SK-N-SH treated with all-trans-retinoic acid at 6 μM for 48 hours (cell line): ENCODE measurements around the gene ARHGEF11.

ENCODE experiments used
- ATAC-seq: fragments of 200-7000 bp; cut with Tn5 transposase; 3 replicates; pipeline ENCODE4 v1.9.1; 2020; ENCODE audit warnings: mild to moderate bottlenecking, moderate library complexity
- ARNTL ChIP-seq: fragments of 450-650 bp; formaldehyde crosslinking; IDR thresholded peaks from 2 replicates; pipeline ENCODE4 v1.5.0; 2020; ENCODE audit warnings: low read depth, mild to moderate bottlenecking, moderate library complexity, borderline replicate concordance
- CREB5 ChIP-seq: fragments of 250-450 bp; sonication (Bioruptor Pico); IDR thresholded peaks from 2 replicates; pipeline ENCODE4 v1.5.1; 2020; ENCODE audit warnings: low read depth, mild to moderate bottlenecking, moderate library complexity
- CSDC2 ChIP-seq: fragments of 250-450 bp; sonication (Bioruptor Pico); IDR thresholded peaks from 2 replicates; pipeline ENCODE4 v1.5.0; 2020; ENCODE audit warnings: mild to moderate bottlenecking, moderate library complexity
- CSRNP3 ChIP-seq: fragments of 250-450 bp; sonication (Bioruptor Pico); IDR thresholded peaks from 2 replicates; pipeline ENCODE4 v1.5.1; 2021; ENCODE audit warnings: mild to moderate bottlenecking, moderate library complexity
- ESRRG ChIP-seq: fragments of 250-450 bp; sonication (Bioruptor Pico); IDR thresholded peaks from 2 replicates; pipeline ENCODE4 v1.6.1; 2021; ENCODE audit warnings: mild to moderate bottlenecking
- GLIS3 ChIP-seq: fragments of 250-450 bp; sonication (Bioruptor Pico); IDR thresholded peaks from 2 replicates; pipeline ENCODE4 v1.5.0; 2020; ENCODE audit warnings: mild to moderate bottlenecking, moderate library complexity
- ISL1 ChIP-seq: fragments of 250-450 bp; sonication (Bioruptor Pico); IDR thresholded peaks from 2 replicates; pipeline ENCODE4 v2.1.2; 2022; ENCODE audit warnings: mild to moderate bottlenecking, moderate library complexity
- OSR1 ChIP-seq: fragments of 250-450 bp; sonication (Bioruptor Pico); IDR thresholded peaks from 2 replicates; pipeline ENCODE4 v1.8.0; 2022; ENCODE audit warnings: moderate library complexity, mild to moderate bottlenecking, inconsistent platforms
- POU6F1 ChIP-seq: fragments of 250-450 bp; sonication (Bioruptor Pico); IDR thresholded peaks from 2 replicates; pipeline ENCODE4 v1.8.0; 2021; ENCODE audit warnings: low read depth, mild to moderate bottlenecking, moderate library complexity, borderline replicate concordance
- PPARA ChIP-seq: fragments of 250-450 bp; sonication (Bioruptor Pico); IDR thresholded peaks from 2 replicates; pipeline ENCODE4 v1.5.0; 2020; ENCODE audit warnings: mild to moderate bottlenecking, borderline replicate concordance
- SNAI2 ChIP-seq: fragments of 250-450 bp; sonication (Bioruptor Pico); IDR thresholded peaks from 2 replicates; pipeline ENCODE4 v1.5.0; 2020; ENCODE audit warnings: mild to moderate bottlenecking, moderate library complexity
- TCF4 ChIP-seq: fragments of 250-450 bp; sonication (Bioruptor Pico); IDR thresholded peaks from 2 replicates; pipeline ENCODE4 v1.8.0; 2021; ENCODE audit warnings: mild to moderate bottlenecking, moderate library complexity, borderline replicate concordance
- TOX ChIP-seq: fragments of 250-450 bp; sonication (Bioruptor Pico); IDR thresholded peaks from 2 replicates; pipeline ENCODE4 v1.8.0; 2021; ENCODE audit warnings: mild to moderate bottlenecking, moderate library complexity, borderline replicate concordance
- ZC3H10 ChIP-seq: fragments of 250-450 bp; sonication (Bioruptor Pico); IDR thresholded peaks from 2 replicates; pipeline ENCODE4 v1.5.1; 2021; ENCODE audit warnings: mild to moderate bottlenecking, moderate library complexity
- ZFP3 ChIP-seq: fragments of 250-450 bp; sonication (Bioruptor Pico); IDR thresholded peaks from 2 replicates; pipeline ENCODE4 v1.5.0; 2020; ENCODE audit warnings: mild to moderate bottlenecking, moderate library complexity
- ZNF565 ChIP-seq: fragments of 450-650 bp; formaldehyde crosslinking; conservative IDR thresholded peaks from 2 replicates; pipeline ENCODE4 v1.5.0; 2020; ENCODE audit warnings: low read depth, mild to moderate bottlenecking, moderate library complexity
- ZNF70 ChIP-seq: fragments of 450-650 bp; formaldehyde crosslinking; IDR thresholded peaks from 2 replicates; pipeline ENCODE4 v1.5.0; 2020; ENCODE audit warnings: mild to moderate bottlenecking, moderate library complexity
- ZNF8 ChIP-seq: fragments of 450-650 bp; formaldehyde crosslinking; IDR thresholded peaks from 2 replicates; pipeline ENCODE4 v1.5.0; 2020; ENCODE audit warnings: mild to moderate bottlenecking, moderate library complexity
- TF ChIP-seq, protein P1 (sequence below): fragments of 250-450 bp; sonication (Bioruptor Pico); IDR thresholded peaks from 2 replicates; pipeline ENCODE4 v1.8.0; 2020; ENCODE audit warnings: mild to moderate bottlenecking, moderate library complexity, borderline replicate concordance
- TF ChIP-seq, protein P2 (sequence below): fragments of 250-450 bp; sonication (Bioruptor Pico); IDR thresholded peaks from 2 replicates; pipeline ENCODE4 v1.5.0; 2020; ENCODE audit warnings: mild to moderate bottlenecking, moderate library complexity

ARHGEF11 gene

DNA sequence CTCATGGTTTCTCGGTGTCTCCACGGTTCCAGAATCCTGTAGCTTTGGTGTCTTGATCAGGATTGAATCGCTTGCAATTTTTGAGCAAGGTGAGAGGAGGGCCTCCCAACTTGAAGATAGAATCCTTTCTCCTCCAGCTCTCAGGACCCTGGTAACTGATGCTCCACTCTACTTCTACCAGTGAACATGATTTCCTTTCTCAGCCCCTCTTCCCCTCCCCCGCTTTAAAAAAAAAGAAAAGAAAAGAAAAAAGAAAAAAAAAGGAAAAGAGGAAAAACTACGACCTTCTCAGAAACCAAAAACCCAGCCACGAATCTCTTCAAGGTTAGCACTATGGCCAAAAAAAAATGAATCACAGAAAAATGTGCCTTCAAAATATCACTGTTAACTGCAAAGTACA lies 1.2 kb downstream of the ARHGEF11 start (continued):
- TF ChIP-seq CSRNP3 (CRISPR knock-in tag) (no peak), ZFP3 (CRISPR knock-in tag) (no peak), POU6F1 (CRISPR knock-in tag) (no peak), ZNF70 (CRISPR knock-in tag) (no peak), TCF4 (CRISPR knock-in tag) (no peak)

DNA sequence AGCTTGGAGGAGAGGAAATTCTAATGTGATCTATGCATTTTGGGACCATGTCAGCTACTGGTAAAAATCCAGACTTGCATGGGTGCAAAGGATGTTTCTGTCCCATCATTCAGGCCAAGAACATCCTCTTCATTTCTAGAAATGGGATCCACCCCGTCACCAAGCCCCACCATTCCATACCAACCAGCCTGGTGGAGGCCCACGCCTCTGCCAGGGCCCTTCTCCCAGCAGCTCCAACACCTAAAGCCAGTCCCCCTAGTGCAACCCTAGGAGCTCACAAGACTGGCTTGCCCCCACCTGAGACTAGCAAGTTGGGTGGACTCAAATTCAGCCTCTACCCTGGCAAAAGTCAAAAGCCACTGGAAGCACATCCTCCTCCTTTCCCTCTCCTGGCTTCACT lies 1.9 kb downstream of the ARHGEF11 start:
- no peak for ATAC-seq
- TF ChIP-seq CSDC2 (CRISPR knock-in tag) (no peak), OSR1 (no peak), ESRRG (CRISPR knock-in tag) (no peak), SNAI2 (CRISPR knock-in tag) (no peak), ZNF8 (CRISPR knock-in tag) (no peak), CSRNP3 (CRISPR knock-in tag) (no peak), PPARA (CRISPR knock-in tag) (no peak)

GRCh38 chr1:157042846-157043245 lies 2.7 kb downstream of the ARHGEF11 start:
- no peak for ATAC-seq
- TF ChIP-seq PPARA (CRISPR knock-in tag) (no peak), CSDC2 (CRISPR knock-in tag) (no peak), OSR1 (no peak), ISL1 (CRISPR knock-in tag) (no peak), SNAI2 (CRISPR knock-in tag) (no peak), ZNF70 (CRISPR knock-in tag) (no peak), GLIS3 (CRISPR knock-in tag) (no peak), ZNF8 (CRISPR knock-in tag) (no peak), ZFP3 (CRISPR knock-in tag) (no peak), TCF4 (CRISPR knock-in tag) (no peak), TOX (CRISPR knock-in tag) (no peak), ESRRG (CRISPR knock-in tag) (no peak)
- TF ChIP-seq, protein P1, sequence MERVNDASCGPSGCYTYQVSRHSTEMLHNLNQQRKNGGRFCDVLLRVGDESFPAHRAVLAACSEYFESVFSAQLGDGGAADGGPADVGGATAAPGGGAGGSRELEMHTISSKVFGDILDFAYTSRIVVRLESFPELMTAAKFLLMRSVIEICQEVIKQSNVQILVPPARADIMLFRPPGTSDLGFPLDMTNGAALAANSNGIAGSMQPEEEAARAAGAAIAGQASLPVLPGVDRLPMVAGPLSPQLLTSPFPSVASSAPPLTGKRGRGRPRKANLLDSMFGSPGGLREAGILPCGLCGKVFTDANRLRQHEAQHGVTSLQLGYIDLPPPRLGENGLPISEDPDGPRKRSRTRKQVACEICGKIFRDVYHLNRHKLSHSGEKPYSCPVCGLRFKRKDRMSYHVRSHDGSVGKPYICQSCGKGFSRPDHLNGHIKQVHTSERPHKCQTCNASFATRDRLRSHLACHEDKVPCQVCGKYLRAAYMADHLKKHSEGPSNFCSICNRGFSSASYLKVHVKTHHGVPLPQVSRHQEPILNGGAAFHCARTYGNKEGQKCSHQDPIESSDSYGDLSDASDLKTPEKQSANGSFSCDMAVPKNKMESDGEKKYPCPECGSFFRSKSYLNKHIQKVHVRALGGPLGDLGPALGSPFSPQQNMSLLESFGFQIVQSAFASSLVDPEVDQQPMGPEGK (CRISPR knock-in tag) = no peak

DNA sequence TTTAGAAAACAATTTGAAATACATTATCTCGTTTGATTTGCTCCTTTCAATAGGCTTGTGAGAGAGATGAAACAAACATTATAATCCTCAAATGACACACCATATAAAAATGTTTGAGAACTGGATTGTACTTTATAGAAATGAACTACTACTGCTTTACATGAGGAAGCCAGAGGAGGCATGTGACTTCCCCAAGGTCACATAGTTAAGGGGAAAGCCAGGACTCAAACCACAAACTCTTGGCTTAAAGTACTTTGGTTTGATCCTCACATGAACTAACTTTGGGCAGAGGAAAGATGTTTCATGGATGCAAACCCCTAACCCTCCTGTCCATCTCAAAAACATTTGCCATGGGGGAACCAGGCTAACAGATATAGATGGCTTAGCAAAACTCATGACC lies 4.7 kb downstream of the ARHGEF11 start:
- ATAC-seq = no peak
- TF ChIP-seq, protein P2, sequence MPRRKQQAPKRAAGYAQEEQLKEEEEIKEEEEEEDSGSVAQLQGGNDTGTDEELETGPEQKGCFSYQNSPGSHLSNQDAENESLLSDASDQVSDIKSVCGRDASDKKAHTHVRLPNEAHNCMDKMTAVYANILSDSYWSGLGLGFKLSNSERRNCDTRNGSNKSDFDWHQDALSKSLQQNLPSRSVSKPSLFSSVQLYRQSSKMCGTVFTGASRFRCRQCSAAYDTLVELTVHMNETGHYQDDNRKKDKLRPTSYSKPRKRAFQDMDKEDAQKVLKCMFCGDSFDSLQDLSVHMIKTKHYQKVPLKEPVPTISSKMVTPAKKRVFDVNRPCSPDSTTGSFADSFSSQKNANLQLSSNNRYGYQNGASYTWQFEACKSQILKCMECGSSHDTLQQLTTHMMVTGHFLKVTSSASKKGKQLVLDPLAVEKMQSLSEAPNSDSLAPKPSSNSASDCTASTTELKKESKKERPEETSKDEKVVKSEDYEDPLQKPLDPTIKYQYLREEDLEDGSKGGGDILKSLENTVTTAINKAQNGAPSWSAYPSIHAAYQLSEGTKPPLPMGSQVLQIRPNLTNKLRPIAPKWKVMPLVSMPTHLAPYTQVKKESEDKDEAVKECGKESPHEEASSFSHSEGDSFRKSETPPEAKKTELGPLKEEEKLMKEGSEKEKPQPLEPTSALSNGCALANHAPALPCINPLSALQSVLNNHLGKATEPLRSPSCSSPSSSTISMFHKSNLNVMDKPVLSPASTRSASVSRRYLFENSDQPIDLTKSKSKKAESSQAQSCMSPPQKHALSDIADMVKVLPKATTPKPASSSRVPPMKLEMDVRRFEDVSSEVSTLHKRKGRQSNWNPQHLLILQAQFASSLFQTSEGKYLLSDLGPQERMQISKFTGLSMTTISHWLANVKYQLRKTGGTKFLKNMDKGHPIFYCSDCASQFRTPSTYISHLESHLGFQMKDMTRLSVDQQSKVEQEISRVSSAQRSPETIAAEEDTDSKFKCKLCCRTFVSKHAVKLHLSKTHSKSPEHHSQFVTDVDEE (CRISPR knock-in tag) = no peak
- TF ChIP-seq CREB5 (CRISPR knock-in tag) (no peak), OSR1 (no peak), TOX (CRISPR knock-in tag) (no peak), ZC3H10 (CRISPR knock-in tag) (no peak), POU6F1 (CRISPR knock-in tag) (no peak), ZNF565 (no peak), ESRRG (CRISPR knock-in tag) (no peak), PPARA (CRISPR knock-in tag) (no peak), TCF4 (CRISPR knock-in tag) (no peak), ARNTL (CRISPR knock-in tag) (no peak), ZNF8 (CRISPR knock-in tag) (no peak)
- TF ChIP-seq, protein P1 (CRISPR knock-in tag) = no peak
